GM13976 (cell line): Measurements from ENCODE around the gene INO80C.

ENCODE experiments used
- DNase-seq: peaks from one replicate; pipeline ENCODE4 v3.0.0; 2012; ENCODE audit warnings: low spot score
- in situ Hi-C: fragments of 300-500 bp; cut with MboI; formaldehyde crosslinking; loops from one replicate; pipeline ENCODE4 v1.12.0; 2022; ENCODE audit warnings: low sequenced_read_pairs, mixed read lengths, inconsistent platforms; ENCODE audit not compliant: unreplicated experiment
- TF ChIP-seq, protein P1 (sequence below): IDR thresholded peaks from 2 replicates; pipeline ENCODE4 v1.5.1; 2012; ENCODE audit warnings: borderline replicate concordance, mild to moderate bottlenecking; ENCODE audit not compliant: insufficient read depth; ENCODE audit errors: extremely low read depth, missing control alignments, control extremely low read depth

The INO80C gene

DNA sequence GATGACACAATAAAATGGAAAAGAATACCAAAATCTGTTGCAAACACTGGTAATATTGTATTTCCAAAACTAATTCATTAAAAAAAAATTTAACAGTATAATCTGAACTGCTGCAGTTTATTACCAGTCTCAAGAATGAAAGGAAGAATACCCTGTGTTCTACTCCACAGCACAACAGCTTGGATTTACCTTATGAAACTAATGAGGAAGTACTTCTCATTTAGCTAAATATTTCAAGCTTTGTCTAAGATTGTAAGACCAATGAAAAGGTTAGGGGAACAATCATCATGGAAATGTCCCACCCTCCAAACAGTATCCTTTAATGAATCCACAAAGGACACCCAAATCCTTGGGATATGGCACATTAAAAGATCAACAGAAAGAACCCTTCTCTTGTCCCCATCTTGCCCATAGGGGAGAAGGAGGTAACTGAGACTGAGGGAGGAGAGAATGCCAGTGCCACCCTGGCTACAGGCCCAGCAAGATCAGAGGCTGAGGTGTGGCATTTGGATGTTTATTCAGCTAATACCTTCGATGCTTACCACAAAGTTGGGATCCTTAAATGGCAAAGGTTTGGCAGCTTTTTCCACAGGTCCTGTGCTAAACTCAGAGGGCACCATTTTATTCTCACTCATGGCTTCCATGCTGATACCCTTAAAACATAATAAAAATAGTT, 17.7 kb downstream of the INO80C start:
- in situ Hi-C loops: no loop called here
- DNase-seq: no peak
- TF ChIP-seq, protein P1, sequence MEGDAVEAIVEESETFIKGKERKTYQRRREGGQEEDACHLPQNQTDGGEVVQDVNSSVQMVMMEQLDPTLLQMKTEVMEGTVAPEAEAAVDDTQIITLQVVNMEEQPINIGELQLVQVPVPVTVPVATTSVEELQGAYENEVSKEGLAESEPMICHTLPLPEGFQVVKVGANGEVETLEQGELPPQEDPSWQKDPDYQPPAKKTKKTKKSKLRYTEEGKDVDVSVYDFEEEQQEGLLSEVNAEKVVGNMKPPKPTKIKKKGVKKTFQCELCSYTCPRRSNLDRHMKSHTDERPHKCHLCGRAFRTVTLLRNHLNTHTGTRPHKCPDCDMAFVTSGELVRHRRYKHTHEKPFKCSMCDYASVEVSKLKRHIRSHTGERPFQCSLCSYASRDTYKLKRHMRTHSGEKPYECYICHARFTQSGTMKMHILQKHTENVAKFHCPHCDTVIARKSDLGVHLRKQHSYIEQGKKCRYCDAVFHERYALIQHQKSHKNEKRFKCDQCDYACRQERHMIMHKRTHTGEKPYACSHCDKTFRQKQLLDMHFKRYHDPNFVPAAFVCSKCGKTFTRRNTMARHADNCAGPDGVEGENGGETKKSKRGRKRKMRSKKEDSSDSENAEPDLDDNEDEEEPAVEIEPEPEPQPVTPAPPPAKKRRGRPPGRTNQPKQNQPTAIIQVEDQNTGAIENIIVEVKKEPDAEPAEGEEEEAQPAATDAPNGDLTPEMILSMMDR: no peak

DNA sequence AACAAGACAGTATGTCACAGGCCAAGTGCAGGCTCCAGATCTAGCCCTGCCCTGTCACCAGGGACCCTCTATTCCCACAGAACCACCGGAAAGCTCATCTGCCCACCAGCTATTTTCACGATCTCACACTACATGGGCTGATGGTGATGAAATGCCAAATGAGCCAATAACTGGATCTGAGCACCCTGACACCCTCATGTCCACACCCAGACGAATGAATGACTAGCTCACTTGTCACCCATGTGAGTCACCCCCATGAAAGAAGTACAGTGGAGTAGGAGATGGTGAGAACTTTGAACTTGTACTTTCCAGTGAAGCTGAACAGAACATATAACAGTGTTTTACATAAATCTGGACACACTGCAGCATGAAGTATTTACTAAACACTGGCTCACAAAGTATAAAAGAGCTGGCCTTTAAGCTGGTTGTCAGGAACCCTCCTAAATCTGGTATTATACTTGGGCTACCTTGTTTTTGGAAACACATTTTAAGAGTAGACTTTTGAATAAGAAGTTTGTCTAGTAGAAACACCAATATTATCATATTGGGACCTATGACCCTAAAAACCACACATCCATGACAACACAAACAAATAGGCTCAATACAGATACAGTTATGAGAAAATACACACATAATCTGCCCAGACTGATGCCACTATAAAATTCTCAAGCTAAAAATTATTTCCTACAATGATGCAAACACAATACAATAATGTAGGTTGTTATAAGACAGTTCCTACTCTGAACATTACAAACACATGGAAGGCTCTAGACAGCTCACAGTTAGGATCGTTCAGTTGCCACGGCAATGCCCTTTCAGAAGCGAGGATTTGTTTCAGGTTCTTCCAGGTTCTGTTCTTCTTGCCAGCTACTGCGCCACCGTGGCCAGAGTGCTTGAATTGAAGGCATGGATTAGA, 19.0 kb downstream of the INO80C start:
- TF ChIP-seq, protein P1: no peak
- in situ Hi-C loops: no loop called here
- no peak for DNase-seq

DNA sequence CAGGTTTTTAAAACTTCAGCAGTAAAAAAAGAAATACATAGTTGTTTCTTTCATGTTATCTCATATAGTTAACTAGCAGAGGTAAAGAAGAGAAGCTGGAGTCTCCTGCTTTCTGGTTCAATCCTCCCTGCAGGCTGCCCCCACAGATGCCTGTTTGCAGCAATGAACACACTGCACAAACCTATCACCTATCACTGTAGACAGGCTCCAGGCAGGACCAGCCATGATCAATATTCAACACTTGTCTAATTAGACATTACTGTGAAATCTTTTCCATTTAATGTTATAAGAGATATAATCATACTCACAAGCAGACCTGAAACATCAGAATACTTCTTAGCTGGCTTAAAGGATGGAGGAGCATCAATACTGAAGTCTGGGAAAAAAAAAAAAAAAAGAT, 19.8 kb downstream of the INO80C start:
- DNase-seq: no peak
- TF ChIP-seq, protein P1: no peak
- in situ Hi-C loops: no loop called here

DNA sequence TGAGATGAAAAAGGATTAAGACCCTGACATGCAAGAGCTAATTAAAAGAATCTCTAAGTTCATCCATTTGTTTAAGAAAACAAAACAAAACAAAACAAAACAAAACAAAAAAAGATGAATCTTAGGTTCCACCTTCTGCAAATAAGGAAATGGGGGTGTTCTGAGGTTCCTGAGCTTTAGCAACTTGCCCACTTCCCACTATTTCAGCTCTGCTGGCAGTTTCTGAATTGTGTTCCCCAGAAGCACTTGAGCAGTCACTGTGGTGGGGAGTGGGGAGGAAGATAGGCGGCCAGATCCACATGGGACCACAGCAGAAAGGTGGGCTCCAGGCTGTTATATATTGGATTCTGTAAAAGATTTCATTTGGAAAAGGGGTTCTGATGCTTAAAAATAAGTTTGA, 20.3 kb downstream of the INO80C start:
- in situ Hi-C loops: no loop called here
- TF ChIP-seq, protein P1: no peak
- no peak for DNase-seq

DNA sequence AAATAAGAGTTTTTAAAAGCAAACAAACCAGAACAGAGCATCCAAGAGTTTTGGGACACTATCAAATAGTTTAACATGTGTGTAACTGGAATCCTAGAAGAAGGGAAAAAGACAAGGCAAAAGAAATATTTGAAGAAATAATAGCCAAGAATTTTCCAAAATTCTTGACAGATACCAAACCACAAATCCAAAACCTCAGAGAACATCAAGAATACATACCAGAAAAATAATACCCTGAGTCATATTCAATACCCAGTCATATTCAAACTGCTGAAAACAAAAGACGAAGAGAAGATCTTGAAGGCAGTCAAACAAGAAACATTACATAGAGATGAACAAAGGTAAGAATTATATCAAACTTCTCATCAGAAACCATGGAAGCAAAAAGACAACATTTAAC, 22.9 kb downstream of the INO80C start:
- DNase-seq: no peak
- TF ChIP-seq, protein P1: no peak
- in situ Hi-C loops: no loop called here

DNA sequence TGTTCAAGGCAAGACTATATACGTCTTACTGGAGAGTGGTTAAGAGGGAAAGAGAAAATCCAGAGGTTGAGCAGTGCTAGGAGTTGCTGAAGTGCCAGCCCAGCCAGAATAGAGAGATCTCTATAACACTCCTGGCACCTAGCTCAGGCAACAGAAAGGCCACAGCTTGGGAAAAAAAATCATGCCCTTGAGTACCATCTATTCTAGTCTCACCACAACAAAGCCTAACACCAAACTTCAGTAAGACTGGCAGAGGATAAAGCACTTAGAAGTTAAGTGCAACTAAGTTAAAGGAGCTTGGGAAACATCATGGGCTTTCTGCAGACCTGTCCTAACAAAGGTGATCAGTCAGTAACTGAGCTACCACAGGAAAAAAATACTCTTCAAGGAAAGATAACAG, 24.2 kb downstream of the INO80C start:
- TF ChIP-seq, protein P1: no peak
- DNase-seq: no peak

More for the DNA sequence above, 24.2 kb downstream of the INO80C start:
- in situ Hi-C loops: no loop called here
